Measurements from ENCODE around the gene ADD2.
A peak's percentile ranks its signal among the peaks of the same experiment; 100 is the strongest.
"Not testable (repeated sequence)": the region's sequence is repeated elsewhere in the genome, so short reads cannot be mapped to it uniquely, and the experiment has no call there.

The ADD2 gene

DNA sequence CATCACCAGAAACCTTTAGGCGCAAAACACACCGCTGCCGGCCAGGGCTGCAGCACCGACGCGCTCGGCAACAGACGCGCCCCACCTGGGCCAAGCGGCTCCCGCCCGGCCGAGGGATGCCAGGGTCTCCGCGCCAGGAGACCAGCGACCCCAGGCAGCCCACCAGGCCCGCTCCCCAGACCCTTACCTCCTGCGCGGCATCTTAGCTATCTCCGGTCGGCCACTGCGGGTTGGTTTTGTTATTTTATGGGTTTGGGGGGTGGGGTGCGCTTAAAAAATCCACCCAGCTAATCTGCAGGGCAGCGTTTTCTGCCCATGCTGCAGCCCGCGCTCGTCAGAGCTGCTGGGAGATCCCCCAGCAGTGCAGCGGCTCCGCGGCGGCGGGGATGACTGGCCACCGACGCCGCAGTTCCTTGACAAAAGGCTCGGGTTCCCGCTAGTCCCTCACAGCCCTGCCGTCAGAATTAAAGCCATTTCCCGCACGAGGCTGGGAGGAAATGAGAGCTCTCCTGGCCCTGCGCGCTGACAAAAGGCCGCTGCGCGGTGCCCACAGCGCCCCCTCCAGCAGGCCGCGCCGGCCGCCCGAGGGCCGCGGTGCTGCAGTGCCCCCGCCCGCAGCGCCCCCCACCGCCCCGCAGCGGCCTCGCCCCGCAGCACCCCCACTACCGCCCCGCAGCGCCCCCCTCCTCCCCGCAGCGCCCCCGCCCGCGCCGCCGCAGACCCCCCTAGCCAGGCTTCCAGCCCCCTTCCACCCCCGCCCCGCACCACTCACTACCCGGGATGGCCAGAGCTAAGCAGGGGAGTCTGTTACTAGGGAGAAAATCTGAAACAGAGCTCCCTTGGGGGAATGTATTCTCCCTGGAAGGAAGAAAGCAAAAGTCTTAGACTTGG is at the start of gene ADD2:
TSS of gene ADD2 (minus strand) at position 502 of the 891 bp plus-strand sequence. CDS start 61,792 bp downstream, outside the sequence.
- DNase-seq: peak; percentile 77

DNA sequence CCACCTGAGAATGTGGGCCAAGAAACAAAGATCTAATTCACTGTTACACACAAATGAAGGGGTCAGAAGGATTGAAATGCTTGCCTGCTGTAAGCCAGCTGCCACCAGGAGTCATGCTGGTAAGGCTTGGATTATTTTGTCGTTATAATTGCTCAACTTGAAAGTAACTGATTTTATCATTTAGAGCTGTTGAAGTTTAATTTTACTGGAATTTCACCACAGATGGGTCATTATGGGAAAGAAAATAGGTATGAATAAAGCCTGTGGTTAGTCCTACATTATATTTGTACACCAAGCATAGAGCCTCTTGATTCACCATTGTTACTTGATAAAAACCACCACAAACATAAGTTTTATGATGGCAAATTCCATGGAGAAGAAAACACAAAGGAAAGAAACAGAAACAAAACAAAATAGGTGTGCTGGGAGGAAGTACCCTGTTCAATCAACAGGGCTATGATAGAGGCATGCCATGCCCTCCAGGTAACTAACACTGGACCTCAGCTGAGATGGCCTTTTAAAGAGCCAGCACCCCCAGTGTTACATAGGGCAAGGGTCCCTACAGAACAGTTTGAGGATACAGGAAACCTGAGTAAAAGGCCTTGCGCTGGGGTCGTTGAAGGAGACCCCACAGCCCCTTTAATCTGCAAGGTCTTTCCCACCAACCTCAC is 49.4 kb upstream of the ADD2 start:
- no peak for DNase-seq

DNA sequence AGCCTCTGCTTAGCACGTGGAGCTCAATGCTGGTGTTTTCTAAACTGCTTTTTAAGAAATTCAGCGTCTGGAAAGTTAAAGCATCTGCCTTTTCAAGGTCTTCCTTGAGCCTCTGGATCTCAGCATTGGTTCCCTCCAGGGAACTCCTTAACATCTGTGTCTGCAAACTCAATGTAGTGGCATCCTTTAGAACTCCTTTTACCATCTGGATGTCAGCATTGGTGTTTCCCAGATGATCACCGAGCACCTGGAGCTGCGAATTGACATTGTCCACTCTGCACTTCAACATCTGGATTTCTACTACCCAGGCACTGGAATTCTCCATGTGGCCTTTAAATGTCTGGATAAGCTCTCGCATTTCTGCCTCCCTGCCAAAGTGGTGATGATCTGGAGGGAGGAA is 48.7 kb upstream of the ADD2 start:
- DNase-seq: no peak

- DNase-seq: no peak
Observed at GRCh38 chr2:70808983-70809958, 41.3 kb upstream of the ADD2 start.

GRCh38 chr2:70807828-70808118 is 39.8 kb upstream of the ADD2 start:
- DNase-seq: no peak

- no peak for DNase-seq
Observed at GRCh38 chr2:70807102-70807827, 39.3 kb upstream of the ADD2 start.

DNA sequence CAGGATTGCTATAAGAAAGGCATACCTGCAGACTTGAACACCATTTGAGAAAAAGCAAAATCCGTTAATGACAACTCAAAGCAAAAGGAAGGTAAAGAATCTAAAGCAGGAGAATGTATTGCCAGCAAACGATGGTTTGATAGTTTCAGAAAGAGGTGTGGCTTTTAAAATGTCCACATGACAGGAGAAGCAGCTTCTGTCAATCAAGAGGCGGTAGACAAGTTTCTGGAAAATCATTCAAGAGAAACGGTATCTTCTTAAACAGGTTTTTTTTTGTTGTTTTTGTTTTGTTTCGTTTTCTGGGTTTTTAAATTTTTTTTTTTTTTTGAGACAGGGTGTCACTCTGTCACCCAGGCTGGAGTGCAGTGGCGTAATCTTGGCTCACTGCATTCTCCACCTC is 38.6 kb upstream of the ADD2 start:
- no peak for DNase-seq

GRCh38 chr2:70806013-70806412 is 38.0 kb upstream of the ADD2 start:
- no peak for DNase-seq

- no peak for DNase-seq
Observed at GRCh38 chr2:70801607-70802263, 33.7 kb upstream of the ADD2 start.

GRCh38 chr2:70799706-70800105 is 31.7 kb upstream of the ADD2 start:
- no peak for DNase-seq

- not testable (repeated sequence) for DNase-seq
Observed at GRCh38 chr2:70797996-70798395, 30.0 kb upstream of the ADD2 start.

DNA sequence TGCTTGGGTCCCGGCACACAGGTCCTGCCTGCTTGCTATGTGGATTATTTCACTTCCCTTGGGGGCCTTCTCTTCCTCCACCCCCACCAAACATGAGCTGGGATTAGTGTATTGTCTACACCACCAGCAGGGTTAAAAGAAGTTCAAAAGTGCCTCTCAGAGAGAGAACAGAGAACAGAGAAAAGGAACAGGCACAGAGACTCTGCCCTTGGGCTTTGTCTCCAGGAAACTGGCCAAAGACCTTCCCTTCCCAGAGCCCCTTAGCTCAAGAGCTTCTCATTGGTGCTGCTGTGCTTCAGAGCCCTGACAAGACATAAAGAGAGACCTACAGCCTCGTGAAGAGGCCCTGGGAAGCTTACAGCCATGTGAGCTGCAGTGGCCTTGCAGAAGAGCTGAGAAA is 29.5 kb upstream of the ADD2 start:
- DNase-seq: no peak

GRCh38 chr2:70796262-70796661 is 28.3 kb upstream of the ADD2 start:
- no peak for DNase-seq

- DNase-seq: no peak
Observed at GRCh38 chr2:70795164-70795995, 27.4 kb upstream of the ADD2 start.

DNA sequence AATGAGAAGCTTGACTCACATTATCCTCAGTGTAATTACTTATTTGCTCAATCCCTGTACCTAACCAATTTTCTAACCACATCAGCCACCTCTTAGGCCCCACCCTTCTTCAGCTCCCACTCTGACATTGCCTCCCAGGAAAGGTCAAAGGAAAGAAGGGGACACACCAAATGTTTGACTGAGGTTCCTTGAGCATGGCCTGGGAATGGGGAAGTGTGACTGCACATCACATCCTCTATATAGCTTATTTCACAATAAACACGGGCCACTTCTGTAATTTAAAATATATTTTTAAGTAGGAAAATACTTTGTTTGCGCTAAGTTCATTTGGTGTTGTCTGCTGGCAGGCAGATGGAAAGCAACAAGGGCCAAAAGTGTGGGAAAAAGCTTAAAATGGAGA is 25.4 kb upstream of the ADD2 start:
- DNase-seq: no peak

DNA sequence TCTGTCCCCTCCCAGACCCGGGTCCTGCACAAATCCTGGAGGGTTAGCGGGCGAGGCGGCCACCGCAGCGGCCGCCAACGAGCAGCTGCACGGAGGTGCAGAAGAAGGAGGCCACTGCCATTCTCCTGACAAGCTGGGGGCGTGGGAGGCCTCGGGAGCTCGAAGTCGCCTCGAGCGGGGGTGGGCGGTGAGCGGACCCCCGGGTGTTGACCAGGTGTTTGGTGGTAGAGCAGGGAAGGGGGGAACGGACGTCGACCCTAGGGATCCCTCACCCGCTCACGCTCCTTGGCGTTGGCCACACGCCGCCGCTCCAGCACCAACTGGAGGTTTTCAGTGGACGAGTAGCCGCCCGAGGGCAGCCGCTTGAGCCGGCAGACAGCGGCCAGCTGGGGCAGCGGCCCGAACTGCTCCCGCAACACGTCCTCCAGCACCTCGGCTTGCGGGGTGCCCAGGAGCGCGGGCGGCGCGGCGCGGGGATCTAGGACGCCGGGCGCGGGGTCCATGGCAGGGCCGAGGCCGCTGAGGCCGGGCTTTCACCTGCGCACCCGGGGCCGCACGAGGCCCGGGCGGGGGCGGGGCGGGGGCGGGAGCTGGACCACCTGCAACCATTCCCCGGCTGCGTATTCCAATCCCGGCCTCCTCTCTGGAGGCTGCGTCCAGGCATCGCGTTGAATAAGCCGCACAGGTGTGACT is 22.3 kb upstream of the ADD2 start, which contains the start of gene FIGLA:
TSS of gene FIGLA (minus strand) at position 508 of the 693 bp plus-strand sequence. CDS start at position 503, 5 bp downstream.
- no peak for DNase-seq

DNA sequence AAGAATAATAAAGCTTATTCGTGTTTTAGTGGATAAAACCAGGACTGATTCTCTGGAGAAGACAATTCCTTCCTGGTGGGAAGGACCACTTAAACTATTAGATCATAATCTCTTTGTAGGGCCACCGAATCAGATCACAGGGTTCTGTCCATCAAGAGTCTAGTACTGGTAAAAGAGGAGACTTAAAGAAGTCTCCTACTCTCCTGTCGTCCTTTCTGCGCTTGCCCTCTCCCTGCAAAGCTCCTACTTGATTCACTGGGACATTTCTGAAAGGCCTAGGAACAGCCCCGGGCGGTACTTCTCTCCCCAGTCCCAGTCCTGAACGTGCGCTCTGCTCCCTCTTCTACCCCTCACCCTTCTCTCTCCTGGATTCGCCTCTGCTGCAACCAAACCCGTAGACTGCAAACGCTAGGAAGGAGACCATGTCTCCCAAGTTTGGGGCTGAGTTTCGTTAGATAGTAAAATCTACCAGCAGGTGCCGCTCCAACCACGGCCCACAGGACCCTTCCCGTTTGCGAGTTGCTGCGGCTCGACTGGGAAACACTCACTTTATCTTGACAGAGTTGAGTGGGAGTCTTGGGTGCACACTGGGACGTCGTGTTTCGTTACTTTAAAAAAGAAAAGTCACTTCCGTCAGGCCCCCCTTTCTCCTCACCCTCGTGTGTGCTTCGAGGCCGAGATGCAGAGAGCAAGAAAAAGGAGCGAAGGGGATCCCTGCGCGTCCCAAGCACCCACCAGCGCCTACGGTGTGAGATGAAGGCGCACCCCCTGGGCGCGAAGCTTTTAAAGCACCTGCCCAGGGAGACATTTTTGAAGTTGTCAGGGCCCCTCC is 21.5 kb upstream of the ADD2 start:
- DNase-seq: peak; percentile 54

DNA sequence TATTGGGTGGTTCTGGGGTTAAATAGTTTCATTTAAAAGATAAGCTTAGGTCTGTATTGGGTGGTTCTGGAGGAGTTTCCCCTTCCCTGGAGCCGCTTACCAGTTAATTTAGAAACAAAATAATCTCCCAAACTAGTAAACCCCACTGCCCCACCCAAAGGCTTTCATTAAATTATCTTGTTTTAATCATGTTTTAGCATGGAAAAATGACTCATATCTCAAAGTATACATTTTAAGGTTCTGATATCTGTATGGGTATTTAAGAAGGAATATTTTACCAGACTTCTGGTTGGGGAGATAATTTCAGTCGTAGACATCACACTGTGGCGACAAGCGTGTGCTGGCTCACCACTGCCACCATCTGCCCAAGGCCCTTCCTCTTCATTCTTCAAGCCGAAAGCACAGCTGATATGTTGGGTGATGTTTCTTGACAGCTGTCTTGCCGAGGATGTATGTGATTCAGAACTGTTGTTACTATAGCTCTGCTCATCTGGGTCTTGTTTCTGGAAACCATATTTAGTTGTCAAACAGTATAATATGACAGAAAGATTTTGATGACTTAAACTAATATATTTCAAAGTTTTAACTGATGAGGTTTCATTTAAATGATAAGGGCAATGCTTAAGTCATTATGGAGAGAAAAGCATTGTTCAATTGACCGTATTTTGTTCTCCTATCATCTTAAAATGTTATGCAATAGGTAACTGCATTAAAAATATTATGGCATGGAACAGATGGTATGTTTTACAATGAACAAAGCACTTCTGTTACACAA is 17.3 kb upstream of the ADD2 start:
- peak; percentile 53 for DNase-seq

DNA sequence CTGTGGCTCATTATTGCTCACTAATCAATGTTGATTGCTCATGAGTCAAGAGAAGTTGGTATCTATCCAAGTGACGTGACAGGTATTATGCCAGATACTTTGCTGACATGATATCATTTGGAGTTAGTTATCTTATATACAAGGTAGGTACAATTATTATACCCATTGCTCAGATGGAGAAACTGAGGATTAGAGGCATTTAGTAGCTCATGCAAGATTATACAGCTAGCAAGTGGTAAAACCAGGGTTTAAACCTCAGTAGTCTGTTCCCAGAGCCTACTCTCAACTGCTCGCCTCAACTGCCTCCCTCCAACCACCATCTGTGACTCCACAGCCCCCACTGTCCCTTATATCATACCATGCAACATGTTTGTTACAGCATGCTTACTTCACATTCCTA is 16.3 kb upstream of the ADD2 start:
- DNase-seq: no peak

Measured in NCI-H69 (cell line).